ENCODE results near the gene PAGE4. TPM values are rescaled to one million over a fixed set of nuclear protein-coding genes. Genes with fewer than 3 reads are reported as not detected.
A peak's percentile ranks its signal among the peaks of the same experiment; 100 is the strongest.

The PAGE4 gene
- total and polyA plus RNA-seq, 2 of the 13 experiments (the other 11 are each of a cell fraction or from before 2014, with no cell fraction given) = 1.1 TPM; not detected in 1

- no peak for TF ChIP-seq ZBTB14 (CRISPR knock-in tag; IDR thresholded peaks at IDR 0.05)
- no peak for TF ChIP-seq PREB (CRISPR knock-in tag; IDR thresholded peaks at IDR 0.05)
- peak; percentile 45; the same call in 1 of the 2 replicates for TF ChIP-seq DPF2 (CRISPR knock-in tag; IDR thresholded peaks at IDR 0.05; ENCODE audit: borderline replicate concordance, low read depth)
- TF ChIP-seq PBX2 (CRISPR knock-in tag; IDR thresholded peaks at IDR 0.05) = no peak
- TF ChIP-seq ZC3H13 (CRISPR knock-in tag; IDR thresholded peaks at IDR 0.05) = 0 out of 2 replicates have a peak, but pooled peaks have one; percentile 7
- TF ChIP-seq TCF7 (IDR thresholded peaks at IDR 0.05; ENCODE audit: low read depth) = peak; percentile 62
- no peak for TF ChIP-seq TOE1 (CRISPR knock-in tag; IDR thresholded peaks at IDR 0.05)
- 0 out of 2 replicates have a peak, but pooled peaks have one; percentile 15 for TF ChIP-seq THAP11 (CRISPR knock-in tag; IDR thresholded peaks at IDR 0.05)
- TF ChIP-seq FOXP4 (CRISPR knock-in tag; IDR thresholded peaks at IDR 0.05) = peak; percentile 87
- TF ChIP-seq ZNF331 (CRISPR knock-in tag; IDR thresholded peaks at IDR 0.05) = peak; percentile 53; the same call in 1 of the 2 replicates
- no peak for TF ChIP-seq TARDBP (CRISPR knock-in tag; IDR thresholded peaks at IDR 0.05)
- TF ChIP-seq CCAR2 (optimal IDR thresholded peaks at IDR 0.05; ENCODE audit: low read depth, low read length) = no peak
- no peak for TF ChIP-seq FOXO4 (CRISPR knock-in tag; conservative IDR thresholded peaks at IDR 0.05)
- TF ChIP-seq PATZ1 (CRISPR knock-in tag; IDR thresholded peaks at IDR 0.05) = peak; percentile 74
- peak; percentile 92 for TF ChIP-seq TBX2 (CRISPR knock-in tag; IDR thresholded peaks at IDR 0.05; ENCODE audit: borderline replicate concordance)
- no peak for TF ChIP-seq ZNF879 (CRISPR knock-in tag; IDR thresholded peaks at IDR 0.05)
- peak; percentile 33 for TF ChIP-seq ZEB1 (IDR thresholded peaks at IDR 0.05; ENCODE audit: insufficient replicate concordance, low read depth)
These were observed 48.4 kb downstream of the PAGE4 start (continued) for GRCh38 chrX:49877397-49878101.
